Hypothalamus (tissue), 51 donors: Measurements from ENCODE around the gene DNAH11.
"Not testable (repeated sequence)": the region's sequence is repeated elsewhere in the genome, so short reads cannot be mapped to it uniquely, and the experiment has no call there.

Experiments
- DNase-seq, 51 donors: peaks; one replicate each; lab custom pipeline; 2025; lab: John Stamatoyannopoulos, UW

DNAH11 gene

DNA sequence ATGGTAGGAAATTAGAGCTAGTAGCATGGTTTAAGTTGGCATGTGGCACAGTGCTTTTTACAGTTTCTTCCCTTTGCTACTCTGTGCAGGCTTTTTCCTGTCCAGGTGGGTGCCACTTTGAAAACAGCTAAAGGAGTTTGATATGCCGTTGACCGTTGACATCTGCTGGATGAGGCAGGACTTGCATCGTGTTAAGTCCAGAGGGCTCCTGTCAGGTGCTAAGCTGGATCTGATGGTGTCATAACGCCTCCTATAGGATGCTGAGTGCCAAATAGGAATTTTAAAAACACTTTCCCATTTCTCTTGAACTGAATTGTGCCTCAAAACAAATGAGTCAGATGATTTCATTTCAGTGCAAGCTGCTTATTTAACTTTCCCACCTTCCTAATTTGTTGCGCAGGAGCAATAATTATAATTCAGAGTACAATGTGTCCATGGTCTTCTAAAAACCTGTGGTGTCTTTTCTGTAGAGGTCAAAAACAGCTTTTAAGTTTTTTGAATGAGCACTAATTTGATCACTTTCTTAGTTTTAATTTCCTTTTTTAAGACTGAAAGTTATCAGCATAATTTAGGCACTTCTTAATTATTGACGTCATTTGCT, 224.6 kb downstream of the DNAH11 start:
- DNase-seq = peak in 12 of 51 donors; percentile 1 to 30 (median 12)

DNA sequence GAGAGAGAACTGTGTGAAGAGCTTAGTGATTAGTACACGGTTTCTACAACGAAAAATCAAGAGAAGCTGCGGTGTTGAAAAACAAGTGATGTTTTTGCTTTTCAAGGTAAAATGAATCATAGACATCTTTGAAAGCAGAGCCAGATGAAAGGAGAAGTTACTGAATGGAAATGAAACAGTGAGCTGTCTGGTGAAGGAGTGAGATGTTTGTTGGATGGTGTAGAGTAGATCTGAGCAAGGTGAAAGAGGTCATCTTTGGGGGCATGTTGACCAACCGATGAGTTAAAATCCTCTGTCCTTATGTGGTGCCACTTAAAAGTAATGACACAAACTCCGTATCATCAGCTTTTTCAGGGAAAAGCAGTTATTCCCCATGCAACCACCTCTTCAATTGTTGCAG, 225.4 kb downstream of the DNAH11 start:
- no peak for DNase-seq

DNA sequence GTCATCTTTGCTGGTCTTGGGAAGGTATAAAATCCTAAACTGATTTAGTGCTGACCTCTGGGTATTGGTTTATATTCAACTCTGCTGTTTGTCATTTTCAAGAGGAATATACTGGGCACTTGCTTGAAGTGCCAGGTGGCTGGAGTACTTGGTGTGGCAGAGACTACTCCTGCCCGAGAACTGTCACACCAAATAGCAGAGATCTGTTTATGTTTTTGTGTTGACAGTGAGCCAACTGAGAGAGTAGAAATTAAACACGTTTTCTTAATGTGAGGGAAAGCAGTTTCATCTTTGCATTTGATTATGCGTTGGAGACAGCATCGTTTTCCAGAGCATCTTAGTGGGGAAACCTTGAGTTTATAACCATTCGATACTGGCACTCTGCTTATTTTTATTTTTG, 228.4 kb downstream of the DNAH11 start:
- DNase-seq = peak in 1 of 51 donors; percentile 14

DNA sequence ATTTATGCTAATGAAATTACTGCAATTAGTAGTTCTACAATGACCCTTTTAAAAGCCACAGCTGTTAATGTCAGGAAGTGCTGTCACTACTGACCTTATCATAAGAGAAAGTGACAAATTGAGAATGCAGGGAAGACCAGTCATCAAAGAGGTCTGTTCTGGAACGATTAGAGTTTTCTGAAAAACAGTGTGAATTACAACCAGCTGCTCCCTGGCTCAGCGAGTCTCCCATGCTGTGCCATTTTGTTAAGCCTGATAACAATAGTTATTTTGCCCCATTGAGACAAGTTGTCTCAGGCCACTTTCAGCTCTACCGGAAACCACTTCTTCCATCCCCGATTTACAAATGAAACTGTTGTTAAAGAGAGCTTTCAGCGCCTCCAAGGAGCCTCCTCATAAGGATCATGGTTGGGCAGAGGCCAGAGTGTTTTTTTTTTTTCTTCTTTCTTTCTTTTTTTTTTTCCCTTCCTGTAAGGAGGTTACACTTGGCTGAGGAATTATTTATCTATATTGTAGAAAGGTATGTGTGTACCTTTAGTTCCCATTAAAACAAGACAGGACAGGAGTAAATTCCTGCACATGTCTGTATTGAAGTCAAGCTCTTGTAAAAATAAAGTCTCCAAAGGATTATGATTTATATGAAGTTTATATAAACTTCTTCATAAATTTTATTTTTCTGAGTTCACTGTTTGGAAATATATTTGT, 229.2 kb downstream of the DNAH11 start:
- DNase-seq = peak in 6 of 51 donors; percentile 3 to 31 (median 11)

DNA sequence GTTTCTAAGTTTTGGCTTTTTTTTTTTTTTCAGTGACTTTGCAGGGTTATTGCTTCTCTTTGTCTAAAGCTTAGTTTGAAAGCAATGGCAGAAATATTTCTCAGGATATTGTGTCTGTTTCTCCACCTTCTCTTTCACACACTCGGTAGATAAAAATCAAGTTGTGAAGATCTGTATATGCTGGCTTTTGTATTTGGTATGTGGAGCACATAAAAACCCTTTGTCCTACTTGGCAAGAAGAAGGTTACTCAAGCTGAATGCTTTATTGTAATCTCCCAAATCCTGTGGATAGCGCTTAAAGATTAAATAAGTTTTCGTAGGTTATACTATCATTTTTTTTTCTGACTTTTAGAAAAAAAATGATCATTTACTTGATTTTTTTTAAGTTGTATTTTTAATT, 230.5 kb downstream of the DNAH11 start:
- DNase-seq = peak in 1 of 51 donors; percentile 10

DNA sequence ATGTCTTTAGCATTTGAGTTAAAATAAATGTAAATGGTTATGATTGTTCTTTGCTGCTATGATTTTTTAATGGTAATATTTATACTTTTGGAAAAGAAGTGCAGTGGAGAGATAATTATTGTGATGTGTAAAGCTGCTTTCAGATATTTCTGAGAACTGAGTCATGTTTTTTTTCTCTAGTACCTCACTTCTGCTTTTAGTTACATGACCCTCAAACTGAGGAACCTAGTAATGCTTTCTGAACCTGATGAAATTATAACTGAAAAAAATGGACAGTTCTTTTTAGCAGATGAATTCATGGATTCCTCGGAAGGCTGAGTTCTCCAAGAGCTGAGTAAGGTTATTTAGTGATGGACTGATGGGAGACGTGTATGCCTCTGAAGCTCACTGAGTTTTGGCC, 235.1 kb downstream of the DNAH11 start:
- DNase-seq = no peak

DNA sequence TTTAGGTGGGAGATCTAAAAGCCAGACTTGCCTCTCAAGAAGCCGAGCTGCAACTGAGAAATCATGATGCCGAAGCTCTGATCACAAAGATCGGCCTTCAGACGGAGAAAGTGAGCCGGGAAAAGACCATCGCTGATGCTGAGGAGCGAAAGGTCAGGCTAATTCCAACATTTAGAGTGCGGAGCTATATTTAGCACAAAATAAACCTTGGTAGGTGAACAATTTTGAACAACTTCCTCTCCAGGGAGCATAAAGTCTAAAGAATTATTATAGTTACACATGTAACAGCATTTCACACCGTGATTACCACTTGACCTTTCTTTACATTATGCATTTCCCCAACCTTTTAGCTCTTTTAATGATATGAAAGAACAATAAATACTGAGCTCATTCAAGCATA, 236.1 kb downstream of the DNAH11 start:
- DNase-seq = no peak

DNA sequence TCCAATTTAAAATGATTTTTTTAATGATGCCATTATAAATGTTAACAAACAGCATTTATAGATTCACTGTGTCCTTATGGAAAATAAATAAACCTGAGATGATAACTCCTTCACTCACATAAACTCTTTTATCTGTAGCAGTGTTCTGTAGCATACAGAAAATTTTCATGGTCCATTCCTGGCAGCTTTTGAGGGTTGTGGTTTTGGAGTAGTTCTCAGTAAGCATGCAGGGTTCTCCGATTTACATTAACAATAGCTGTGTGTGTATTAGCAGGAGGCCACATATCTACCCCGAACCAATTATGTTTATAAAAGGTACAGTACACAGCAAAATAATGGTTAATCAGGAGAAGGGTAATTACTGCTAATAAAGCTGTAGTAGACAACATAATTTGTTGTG, 240.2 kb downstream of the DNAH11 start:
- no peak for DNase-seq

DNA sequence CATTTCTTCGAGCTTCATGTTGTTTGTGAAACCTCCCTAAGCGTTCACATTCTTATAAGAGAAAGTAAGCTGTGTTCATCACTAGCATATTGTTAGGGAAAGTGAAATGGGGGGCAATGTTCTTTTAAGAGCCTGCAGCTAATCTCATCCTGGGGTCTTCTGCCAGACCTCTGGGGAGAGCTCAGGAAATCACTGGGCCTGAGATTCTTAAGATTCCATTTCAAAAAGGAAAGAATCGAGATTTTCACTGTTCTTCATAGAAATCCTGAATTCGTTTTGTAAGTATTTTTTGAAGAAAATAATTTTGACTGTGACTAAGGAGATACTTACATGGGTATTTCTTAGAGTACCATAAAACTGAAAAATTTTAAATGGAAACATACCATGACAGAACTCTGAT, 242.2 kb downstream of the DNAH11 start:
- no peak for DNase-seq

DNA sequence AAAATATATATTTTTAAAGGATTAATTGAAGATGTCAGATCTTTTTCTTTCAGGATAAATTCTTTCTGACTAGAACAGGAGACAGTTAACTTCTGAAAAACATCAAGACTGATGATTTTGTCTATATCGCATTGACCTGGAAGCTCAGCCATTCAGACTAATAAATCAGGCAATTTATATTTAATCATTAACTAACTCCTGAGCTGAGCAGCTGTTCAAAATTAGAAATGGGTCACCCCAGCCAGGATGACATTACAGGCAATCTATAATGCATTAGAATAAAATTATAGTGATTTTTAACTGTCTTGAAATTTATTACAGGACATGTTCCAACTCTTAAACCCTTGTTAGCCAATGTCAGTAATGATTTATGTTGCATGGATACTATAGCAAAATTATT, 263.0 kb downstream of the DNAH11 start:
- no peak for DNase-seq

DNA sequence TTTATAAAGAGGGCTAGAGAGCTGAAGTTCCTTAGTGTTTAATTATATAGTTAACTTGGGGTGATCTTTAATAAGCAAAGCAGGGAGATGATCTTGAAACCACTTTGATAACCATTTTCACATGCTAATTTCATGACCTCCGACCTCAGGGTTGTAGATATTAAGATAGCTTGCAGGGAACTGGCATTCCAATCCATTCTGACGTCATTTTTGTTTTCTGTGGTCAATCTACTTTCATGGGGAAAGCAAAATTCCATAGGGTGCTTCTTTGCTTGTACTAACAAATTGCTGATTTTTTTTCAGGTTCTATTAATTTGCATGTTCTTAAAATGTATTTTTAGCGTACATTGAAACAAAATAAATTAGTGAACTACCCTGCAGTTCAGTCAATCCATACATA, 263.5 kb downstream of the DNAH11 start:
- no peak for DNase-seq

DNA sequence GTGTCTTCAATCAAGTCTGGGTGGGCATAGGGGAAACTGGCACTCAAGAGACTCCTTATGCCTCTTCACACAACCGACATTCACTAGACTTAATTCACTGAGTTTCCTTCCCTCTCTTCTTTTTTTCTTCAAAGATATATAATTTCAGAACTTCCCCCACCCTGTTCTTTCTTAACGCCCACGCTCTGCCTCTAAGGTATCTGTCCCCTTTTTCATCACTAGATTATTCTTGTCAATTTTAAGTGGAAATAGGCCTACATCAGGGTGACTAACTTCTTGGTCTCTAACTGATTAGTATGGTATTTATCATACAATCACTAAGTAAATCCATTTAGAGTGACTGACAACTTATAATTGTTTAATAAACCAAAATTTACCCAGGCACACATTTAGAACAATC, 276.2 kb downstream of the DNAH11 start:
- DNase-seq = no peak

DNA sequence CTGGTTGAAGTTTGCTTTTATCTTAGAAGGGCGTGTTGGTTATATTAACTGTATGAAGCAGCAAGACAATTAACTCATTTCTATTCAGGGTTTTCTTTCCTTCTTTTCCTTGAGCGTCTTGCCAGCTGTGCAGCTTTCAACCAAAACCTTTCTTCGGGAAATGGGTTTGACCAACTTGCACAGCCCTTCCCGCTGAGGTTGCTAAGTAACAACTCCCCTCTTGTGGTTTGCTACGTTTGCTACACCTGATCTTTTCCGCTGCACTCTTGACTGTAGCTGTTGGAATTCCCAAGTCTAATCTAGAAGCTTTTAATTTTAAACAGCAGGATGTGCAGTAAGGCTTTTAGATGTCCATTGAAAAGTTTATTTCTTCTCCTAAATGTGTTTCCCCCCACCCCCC, 286.0 kb downstream of the DNAH11 start:
- no peak for DNase-seq

DNA sequence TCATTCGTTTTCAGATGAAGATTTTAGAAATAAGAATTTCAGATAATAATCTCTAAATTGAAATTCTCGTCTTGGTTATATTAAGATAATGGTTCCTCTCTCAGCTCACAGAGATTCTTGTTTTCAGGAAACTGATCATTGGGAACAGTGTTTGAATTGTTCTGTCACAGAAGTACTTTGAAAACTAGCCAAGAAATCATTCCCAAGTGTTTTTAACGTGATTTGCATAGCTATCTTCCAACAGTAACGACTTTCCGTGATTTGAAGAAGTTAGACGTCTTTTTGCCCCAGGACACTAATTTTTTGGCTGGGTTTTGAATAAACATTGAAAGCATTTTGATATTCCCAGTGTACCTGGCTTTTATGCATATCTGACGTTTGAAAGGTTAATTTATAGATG, 286.9 kb downstream of the DNAH11 start:
- no peak for DNase-seq

DNA sequence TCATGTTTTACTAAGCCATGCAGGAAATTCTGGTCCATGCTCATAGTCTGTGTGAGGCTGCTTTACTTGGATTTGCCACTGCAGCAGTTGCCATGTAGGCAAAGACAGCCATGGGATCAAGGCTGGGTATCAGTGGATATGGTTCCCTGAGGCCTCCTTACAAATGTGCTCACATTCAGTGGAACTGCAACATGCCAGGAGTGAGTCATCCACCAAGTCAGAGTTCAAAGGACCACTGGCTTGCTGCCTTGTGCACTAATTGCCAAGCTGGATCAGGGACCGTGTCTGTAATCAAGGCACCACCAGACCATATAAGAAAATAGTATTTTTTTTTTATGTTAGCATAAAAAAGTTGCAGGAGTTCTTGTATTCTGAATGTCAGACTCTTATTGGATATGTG, 301.9 kb downstream of the DNAH11 start:
- no peak for DNase-seq

DNA sequence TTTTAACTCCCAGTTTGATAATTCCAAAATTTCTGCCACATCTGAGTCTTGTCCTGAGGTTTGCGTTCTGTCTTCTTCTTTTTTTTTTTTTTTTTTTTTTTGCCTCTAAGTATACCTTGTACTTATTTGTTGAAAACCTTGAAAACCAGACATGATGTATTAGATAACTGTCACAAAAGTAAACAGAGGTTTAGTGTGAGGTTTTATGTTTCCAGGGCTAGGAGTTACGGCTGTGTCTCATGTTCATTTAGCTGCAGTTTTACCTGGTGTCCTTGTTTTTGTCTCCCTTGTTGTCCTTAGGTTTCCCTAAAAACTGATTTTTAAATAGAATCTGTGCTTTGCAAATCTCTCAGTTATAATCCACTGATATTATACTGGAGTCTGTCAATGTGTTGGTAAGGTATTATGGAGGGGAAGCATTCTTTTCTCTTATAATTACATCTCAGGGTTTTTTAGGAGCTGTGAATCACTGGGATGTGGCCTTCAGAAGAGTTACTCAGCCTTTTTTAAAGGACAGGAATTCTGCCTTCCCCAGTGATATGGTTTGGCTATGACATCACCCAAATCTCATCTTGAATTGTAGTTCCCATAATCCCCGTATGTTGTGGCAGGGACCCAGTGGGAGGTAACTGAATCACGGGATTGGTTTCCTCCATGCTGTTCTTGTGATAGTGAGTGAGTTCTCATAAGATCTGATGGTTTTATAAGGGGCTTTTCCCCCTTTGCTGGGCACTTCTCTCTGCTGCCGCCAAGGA, 307.9 kb downstream of the DNAH11 start:
- DNase-seq = no peak

DNA sequence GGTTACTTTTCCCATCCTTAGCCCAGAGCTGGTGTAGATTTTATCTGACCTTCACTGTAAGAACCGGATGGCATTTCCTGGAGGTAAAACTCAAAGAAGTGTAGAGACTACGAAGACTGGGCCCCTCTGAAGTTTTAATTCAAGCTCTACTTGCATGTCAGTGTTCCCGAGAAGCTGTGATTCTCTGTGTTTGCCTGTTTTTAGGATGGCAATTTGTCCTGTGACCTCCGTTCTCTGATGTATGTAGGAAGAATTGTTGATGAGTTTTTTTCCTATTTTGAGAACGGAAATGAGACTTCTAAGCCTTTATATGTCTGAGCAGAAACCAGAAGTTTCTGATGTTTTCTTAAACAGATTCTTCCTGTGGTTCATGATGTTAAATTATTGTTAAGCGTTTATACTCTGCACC, 308.7 kb downstream of the DNAH11 start:
- no peak for DNase-seq

DNA sequence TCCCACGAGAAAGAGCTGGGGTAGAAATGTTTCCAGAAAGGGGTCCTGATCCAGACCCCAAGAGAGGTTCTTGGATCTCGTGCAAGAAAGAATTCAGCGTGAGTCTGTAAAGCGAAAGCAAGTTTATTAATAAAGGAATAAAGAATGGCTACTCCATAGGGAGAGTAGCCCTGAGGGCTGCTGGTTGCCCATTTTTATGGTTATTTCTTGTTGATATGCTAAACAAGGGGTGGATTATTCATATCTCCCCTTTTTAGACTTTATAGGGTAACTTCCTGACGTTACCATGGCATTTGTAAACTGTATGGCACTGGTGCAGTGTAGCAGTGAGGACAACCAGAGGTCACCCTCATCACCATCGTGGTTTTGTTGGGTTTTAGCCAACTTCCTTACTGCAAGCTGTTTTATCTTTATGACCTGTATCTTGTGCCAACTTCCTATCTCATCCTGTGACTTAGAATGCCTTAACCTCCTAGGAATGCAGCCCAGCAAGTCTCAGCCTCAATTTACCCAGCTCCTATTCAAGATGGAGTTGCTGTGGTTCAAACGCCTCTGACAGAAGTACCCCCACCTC, 322.9 kb downstream of the DNAH11 start:
- not testable (repeated sequence) for DNase-seq

DNA sequence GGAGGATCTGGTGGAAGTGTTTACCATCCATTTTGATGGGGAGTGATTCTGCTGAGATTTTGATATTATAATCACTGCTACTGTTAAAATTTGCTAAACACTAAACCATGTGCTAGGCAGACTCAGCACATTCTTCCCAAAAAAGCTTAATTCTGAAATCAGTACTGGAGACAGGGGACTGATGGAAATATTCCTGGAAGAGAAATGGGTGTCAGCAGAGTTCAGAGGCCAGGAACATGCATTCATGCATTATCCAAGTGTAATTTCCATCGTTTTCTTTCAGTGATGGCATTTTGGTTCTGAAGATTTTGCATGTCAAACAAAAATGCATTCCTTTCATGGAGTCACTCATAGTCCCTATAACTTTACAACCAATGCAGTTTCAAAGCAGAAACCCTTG, 323.9 kb downstream of the DNAH11 start:
- DNase-seq = no peak

DNA sequence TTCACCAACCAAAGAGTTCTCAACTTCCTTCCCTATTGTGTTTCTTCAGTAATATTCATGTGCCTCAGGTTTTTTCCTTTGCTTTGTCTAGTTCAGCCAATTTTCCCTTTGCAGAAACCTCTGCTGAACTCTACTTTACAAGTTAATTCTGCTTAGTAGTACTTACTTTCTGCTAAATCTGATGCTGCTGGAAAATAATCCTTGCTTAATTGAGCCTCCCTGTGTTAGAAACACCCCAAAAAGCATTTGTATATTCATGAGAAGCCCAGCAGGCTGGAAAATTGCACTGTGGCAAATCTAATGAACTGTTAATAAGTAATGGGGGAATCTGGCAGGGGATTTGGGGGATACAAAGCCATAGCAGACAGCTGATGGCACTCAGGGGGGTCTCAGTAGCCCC, 324.4 kb downstream of the DNAH11 start:
- no peak for DNase-seq

DNA sequence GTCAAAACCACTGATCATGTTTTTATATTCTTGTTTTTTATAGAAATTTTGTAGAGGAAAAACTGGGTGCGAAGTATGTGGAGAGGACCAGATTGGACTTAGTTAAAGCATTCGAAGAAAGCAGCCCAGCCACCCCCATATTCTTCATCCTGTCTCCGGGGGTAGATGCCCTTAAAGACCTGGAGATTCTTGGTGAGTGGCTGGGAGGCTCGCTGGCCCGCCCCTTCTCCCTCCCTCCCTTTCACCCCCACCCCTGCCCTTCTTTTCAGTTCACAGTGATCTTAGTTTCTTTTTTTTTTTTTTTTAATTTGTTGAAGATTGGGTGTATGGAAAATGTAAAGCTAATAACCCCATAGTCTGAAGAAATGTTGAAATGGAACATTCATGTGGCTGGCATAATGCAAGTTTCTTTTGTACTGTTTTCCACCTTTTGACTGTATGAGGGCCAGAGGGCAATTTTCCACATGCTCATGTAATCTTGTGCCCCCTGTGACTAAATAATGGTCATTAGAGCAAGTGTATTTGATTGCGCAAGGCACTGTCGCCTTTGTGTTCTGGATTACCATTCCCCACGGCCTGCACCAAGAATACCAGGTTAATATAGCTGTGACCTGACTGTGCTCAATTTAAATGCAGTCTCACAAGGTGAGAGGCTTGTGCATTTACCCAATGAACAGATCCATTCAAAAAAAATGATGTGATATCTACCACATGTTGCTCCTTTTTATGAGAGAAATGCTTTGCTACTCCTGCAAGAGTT, 325.2 kb downstream of the DNAH11 start:
- no peak for DNase-seq
